Superior temporal gyrus (tissue), 1 donor: ENCODE data around the gene ISM1.

ENCODE experiments used
- DNase-seq: peaks from one replicate; pipeline ENCODE4 v3.0.0-alpha.2; 2016; ENCODE audit errors: extremely low spot score

The ISM1 gene

DNA sequence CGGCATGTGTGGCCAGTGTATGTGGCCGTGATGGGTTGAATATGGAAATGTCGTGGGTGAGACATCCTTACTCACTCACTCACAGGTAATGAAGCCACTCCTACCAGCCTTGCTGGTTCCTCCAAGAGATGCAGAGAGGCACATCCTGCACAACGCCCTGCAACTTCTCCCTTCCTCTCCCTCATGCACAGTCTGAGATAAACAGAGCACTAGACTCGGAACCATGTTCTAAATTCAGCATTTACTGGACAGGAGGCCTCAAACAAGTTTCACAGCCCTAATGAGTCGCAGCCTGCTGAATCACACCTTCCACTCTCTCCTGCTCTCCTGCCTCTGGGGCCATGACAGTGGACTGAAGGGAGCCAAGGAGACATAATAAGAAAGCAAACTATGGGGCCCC, 91.2 kb downstream of the ISM1 start:
- DNase-seq, result no peak

DNA sequence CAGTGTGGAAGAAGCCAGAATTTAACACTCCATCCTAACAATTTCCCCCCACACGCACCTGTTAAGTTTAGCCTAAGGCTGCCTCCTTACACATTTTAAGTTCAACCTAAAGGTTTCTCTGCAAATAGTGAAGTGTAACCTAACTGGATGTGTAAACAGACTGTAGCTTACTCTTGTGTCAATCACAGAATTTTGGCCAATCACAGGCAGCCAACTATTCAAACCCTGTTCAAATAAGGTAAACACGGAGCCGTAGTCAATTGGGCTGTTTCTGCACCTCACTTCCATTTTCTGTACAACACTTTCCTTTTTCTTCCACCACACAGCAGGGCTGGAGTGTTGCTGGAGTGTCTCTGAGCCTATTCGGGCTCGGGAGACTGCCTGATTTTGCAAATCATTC, 92.1 kb downstream of the ISM1 start:
- DNase-seq, result no peak

DNA sequence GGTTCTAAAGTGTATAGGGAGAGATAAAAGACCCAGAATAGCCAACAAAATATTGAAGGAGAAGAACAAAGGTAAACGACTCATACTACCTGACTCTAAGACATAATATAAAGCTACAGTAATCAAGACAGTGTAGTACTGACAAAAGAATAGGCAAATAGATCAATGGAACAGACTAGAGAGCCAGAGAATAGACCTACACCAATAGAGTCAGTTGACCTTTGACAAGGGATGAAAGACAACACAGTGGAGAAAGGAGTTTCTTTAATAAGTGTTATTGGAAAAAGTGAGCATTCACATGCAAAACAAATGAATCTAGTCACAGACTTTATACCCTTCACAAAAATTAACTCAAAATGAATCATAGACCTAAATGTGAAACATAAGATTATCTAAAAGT, 96.4 kb downstream of the ISM1 start:
- DNase-seq, result no peak

DNA sequence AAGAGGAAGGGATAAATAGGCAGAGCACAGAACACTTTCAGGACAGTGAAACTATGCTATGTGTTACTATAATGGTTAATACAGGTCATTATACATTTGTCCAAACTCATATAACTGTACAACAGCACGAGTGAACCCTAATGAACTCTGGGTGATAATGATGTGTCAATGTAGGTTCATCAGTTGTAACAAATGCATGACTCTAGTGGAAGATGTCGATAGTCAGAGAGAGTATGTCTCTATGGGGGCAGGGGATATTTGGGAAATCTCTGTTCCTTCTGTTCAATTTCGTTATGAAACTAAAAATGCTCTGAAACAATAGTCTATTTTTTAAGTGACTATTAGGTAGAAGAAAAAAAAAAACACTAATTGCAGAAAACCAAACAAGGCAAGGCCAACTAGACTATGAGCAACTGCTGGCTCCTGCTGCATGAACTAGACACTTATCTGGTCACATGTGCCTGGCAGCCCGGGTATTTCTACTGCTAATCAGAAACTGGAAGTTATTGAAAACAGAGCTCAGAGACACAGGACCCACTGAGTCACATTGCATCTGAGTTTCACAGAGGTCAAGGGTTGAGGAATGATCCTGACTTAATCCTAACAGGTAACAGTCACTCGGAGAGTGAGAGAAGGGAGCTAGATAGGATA, 97.9 kb downstream of the ISM1 start:
- no peak for DNase-seq

DNA sequence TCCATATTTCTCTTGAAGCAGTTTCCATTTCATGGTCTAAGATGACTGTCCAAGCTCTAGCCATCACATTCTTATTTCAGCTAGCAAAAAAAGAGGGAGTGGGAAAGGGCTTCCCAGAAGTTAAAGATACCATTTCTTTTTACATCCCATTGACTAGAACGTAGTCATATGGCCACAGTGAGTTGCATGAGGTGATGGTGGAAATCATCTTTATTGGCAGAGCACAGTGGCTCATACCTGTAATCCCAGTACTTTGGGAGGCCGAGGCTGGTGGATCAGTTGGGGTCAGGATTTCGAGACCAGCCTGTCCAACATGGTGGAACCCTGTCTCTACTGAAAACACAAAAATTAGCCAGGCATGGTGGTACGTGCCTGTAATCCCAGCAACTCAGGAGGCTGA, 99.6 kb downstream of the ISM1 start:
- DNase-seq, result no peak

DNA sequence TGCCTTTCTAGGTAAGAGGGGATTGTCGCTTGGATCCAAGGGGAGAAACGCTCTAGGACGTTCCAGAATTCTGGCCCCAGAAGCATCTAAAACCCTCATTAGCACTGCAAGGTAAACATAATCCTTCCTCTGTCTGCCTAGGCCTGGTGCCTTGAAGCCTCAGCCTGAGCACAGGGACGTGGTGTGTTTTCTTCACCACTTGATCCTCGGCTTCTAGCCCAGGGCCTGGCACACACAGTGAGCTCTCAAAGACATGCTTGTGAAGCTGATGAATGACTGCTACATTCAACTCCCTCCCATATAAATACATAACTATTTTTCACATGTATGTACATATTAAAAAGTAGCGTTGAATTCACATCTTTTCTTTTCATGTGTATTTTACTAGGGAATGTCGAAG, 100.3 kb downstream of the ISM1 start:
- DNase-seq, result no peak

DNA sequence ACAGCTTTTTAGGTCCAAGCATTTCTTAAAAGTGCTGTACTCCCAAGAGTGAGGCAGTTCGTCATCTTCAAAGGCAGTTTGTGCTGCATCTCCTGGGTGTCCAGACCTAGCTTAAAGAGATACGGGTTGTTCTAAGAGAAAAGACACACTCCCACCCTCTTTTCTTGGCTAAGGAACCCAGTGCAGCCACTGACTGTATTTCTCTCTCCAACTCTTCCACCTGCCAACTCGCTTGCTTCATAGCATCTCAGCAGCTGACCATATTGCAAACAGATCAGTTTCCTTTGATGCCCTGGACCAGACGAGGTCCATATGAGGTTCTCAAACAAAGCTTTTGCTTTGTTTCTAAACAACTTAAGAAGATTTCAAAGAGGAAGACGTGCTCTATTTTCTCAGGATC, 101.1 kb downstream of the ISM1 start:
- no peak for DNase-seq

DNA sequence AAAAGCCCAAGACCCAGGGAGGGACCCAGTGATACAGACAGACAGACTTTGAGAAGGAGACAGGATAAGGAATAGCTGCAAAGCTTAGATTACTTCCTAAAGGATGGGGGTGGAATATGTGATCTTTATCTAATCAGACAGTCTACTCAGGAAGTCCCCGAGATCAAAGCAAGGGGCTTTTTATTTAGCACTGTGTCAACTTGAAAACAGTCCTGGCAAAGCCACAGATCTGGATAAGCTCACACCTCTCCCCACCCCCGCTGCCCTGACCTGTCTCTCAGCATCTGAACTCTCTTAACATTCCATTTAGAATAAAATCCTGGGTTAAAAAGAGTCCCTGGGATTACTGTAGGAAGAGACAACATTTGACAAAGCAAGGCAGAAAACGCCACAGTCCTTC, 101.5 kb downstream of the ISM1 start:
- DNase-seq, result no peak

DNA sequence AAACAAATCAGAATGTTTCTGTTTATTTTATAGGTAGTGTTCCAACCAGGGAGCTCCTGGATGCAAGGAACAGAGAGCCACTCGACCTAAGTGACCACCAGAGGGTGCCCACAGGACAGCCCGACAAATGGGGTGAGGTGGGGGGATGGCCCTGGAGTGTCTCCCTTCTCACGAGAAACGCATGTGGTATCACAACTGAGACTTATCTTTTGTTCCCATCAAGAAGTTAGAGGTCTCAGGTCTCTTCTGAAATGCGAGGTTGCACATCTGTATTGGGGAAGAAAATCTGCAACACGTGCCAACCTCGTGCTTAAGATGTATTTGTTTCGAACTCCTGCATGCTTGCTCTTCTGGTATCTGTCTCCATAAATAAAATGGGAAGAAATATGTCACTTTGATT, 104.0 kb downstream of the ISM1 start:
- DNase-seq, result no peak

DNA sequence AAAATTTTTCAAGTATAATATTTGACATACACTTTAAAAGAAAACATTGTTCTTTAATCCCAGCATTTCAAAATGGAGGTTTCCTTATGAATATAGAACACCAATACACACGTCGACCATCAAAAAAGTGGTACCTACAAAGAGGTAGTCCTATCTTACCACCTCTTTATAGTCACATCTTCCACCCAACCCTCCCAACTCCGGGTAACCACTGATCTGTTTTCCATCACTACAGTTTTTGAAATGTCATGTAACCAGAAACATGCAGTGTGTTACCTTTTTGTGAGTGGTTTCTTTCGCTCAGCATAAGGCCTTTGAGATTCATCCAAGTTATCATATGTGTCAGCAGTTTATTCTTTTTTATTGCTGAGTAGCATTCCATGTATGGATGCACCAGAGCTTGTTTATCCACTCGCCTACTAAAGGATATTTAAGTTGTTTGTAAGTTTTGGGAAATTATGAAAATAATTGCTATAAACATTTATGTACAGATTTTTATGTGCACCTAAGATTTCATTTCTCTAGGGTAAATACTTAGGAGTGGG, 104.8 kb downstream of the ISM1 start:
- no peak for DNase-seq

DNA sequence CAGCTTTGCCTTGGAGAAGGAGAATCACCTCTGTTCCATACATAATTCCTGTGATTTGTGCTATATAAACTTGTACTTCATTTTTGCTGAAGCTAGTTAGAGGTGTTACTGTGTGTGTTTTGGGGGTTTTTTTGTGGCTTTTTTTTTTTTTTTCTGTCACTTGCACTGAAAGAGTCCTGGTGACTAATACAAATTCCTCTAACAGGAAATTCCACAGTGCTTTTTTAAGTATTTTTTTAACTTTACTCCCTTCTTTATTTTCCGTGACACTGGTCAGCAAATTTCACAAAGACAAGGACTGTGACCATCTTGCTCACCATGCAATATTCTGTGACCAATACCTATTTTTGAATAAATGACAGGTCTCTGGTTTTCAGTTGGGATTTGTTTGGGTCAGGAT, 110.5 kb downstream of the ISM1 start:
- no peak for DNase-seq

DNA sequence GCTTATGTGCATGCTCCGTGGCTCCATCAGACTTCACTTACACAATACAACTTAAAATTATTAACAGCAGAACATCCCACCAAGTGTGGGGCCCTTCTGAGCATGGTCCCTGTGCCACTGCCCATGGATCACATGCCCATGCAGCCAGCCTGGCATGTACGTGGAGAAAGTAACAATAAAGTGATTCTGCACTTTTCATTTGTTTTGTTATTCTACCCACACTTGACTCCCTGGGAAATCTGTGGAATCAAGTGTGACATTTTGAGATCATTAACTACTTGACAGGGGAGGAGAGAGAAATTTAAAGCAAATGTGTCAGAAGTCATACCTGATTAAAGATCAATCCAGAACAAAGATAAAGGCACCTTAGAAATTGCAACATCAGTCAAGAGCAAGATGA, 112.0 kb downstream of the ISM1 start:
- DNase-seq, result no peak

DNA sequence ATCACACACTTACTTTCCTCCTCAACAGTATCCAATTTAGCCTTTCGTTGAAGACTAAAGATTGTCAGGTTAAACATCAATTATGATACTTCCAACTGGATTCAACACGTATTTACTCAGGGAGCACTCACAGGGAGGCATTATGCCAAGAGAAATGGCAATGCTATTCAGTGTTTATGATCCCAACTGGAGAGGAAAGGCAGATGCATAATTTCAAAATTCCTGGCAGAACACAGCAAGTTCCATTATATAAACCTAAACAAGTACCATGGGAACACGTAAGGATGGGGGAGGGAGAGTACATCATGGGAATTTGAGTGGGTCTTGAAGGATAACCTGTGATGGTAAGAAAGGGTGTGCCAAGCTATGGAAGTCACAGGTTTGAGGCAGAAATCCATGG, 112.7 kb downstream of the ISM1 start:
- DNase-seq, result no peak

DNA sequence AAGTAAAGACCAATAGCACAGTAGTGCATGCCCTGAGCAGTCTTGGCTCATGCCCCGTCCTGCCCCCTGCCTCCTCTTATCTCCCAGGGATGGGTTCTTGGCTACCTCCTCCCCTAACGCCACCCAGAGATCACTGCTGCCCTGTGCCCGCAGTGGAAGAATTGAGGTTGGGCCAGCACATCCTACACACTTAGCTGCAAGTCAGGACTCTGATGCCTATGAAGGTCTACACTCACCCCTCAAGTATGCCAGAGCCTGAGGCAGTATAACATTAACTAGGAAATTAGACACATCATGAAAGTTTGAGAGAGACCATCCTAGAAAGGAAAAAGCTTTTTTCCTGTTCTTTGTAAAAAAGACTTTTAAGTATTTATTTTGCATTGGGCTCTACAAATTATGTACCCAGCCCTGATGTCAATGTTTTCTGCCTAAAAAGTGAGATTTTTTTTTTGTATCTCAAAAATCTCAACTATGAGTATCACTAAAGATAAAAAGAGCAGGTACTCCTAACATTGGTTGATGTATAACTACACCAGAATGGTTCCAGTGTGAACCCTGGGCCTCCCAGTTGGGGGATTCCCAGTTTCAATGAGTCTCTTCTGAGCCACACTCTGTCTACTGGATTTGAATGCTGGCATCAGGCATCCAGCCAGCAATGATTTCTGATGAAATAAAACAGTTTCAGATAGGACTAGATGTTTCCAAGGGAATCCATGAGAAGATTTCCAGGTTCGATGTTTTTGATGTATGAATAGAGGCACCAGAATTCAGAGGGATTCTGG, 115.4 kb downstream of the ISM1 start:
- DNase-seq, result no peak

DNA sequence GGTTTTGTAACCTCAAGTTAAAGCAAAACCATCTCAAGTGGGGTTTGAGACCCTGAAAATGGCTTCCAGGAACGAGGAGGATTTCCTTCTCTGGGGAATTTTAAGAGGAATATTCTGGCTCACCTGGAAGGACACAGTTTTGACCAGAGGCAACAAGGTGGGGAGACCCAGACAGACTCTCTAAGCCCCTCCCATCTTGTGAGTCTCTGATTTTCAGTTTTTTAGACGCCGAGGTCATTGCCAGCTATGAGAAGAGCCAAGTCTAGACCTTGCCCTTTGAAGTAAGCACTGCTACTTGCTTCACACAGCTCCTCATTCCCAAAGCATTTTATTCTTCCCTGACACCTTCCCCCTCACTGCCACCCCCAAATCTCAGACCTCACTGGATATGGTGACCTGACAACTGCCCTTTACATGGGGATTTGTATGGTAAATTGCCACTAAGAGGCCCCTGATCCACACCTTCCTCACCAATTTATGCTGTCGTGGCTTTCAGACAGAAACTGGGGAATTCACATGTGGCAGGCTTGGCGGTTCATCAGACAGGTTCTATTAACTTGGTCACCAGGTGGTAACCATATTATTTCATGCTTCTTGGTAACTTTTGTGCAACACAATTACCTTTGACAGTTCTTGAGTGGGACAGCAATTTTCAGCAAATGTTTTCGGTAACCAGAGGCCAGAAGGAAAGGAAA, 116.2 kb downstream of the ISM1 start:
- DNase-seq, result no peak

DNA sequence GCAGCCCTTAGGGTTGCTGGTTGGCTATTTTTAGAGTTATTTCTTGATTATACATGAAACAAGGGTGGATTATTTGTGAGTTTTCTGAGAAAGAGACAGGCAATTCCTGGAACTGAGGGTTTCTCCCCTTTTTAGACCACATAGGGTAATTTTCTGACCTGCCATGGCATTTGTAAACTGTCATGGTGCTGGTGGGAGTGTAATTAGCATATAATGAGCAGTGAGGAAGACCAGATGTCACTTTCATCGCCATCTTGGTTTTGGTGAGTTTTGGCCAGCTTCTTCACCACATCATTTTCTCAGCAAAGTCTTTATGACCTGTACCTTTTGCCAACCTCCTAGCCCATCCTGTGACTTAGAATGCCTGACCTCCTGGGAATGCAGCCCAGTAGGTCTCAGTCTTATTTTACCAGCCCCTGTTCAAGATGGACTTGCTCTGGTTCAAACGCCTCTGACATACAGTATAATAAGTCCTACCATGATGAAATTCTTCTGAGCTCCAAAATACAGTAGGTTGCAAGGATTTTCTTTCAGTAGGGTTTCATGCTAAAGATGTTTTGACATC, 117.1 kb downstream of the ISM1 start:
- no peak for DNase-seq

DNA sequence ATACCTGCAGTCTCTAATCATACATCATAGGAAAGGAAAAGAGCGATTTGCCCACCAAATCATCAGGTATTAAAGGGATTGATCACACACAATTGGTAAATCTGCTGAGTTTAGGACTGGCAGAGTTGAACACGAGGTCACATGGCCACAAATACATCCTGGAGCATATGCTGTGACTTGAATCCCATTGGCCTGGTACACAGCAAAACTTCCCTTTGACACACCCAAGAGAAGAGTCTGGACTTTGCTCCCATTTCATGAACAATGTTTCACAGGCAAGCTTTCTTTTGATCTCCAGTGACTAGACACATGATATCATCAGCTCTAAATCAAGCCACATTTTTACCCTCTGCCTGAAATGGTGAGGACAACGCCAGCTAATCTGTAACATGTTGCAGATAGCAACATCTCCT, 117.9 kb downstream of the ISM1 start:
- no peak for DNase-seq

DNA sequence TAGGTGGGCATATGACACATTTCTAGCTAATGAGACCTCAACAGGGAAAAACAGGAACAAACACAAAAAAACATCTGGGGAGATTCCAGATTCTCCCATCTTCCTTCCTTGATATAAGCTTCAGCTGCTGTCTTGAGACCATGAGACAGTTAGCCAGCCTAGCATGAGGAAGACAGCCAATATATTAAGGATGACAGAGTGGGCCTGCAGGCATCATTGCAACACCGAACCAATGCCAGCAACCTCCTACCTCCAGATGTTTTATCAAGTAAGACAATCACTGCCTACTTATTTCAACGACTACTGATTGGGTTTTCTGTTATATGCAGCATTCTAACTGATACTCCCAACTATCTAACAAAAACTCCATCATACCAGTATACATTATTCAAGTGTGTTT, 119.0 kb downstream of the ISM1 start:
- DNase-seq, result no peak

DNA sequence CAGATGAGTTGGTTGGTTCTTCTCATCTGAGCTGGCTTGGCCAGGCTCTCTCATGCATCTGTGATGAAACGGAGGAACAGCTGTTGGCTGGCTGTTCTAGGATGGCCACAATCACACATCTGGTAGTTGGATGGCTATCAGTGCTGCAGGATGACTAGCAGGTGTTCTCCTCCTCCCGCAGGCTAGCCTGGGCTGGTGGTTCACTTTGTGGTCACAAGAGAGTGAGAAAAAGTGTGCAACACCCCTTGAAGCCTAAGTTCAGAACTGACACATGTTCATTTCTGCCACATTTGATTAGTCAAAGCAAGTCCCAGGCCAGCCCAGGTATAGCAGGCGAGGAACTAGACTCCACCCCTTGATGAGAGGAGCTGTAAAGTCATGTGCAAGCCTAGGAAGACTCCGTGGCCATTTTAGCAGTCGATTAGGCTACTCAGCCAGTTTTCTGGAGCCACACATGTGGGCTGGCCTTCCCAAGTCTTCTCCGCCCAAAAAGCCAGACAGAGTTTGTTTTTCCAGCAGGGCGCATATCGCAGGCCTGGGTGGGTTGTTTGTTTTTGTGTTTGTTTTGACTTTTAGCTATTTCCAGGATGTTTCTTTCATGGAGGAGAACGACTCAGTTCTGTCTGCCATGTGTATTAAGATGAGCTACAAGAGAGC, 120.8 kb downstream of the ISM1 start:
- DNase-seq, result no peak

DNA sequence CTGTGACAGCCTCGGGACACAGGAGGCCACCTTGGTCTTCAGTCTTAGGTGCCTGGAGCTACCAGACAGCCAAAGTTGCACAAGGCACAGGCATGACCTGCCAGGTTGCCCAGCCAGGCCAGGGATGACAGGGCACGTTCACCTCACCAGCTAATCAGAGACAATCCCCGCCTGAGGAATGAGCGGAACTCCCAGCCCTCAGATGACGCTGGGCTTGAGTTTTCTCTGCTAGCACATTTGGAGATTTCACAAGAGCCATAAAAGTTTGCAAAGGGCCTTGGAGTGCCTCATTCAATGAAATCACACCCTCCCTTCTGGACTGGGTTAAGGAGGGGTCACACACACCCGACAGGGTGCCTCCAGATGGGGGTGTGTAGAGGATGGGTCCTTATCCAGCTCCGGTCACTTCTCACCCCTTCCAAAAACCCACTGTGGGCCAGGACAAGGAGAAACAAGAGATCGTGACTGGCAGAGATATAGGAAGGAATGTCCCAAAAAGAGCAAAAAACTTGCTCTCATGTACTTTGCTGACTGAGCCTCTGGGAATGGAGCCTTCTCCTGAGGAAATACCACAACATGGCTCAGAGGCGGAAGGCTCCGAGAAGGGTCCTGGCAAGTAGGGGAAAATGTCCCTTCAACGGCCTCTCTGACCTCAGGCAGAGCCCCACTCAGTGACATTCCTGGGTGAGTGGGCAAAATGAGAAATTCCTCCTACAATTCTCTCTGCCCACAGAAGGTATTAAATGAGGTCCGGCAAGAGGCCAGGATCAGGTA, 121.6 kb downstream of the ISM1 start:
- DNase-seq, result no peak

DNA sequence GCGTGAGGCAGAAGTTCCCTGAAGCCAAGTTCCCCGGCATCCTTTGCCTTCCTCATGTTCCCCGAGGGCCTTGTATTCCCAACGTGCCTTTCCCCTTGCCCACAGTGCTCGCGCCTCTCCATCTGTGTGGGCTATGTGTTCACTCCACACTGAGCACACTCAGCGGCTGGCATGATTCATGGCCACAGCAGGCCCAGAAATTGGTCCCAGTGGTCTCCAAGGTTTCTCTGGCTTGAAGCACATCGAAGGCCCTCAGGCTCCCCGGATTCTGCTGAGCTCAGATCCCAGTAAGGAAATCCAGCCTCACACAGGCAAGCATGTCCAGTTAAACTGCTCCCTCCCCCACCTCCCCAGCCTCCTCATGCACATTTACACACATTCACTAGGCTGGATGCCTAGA, 123.6 kb downstream of the ISM1 start:
- no peak for DNase-seq
